Measurements from ENCODE around the gene GSG1L.
"Not testable (repeated sequence)": the region's sequence is repeated elsewhere in the genome, so short reads cannot be mapped to it uniquely, and the experiment has no call there.

The GSG1L gene

DNA sequence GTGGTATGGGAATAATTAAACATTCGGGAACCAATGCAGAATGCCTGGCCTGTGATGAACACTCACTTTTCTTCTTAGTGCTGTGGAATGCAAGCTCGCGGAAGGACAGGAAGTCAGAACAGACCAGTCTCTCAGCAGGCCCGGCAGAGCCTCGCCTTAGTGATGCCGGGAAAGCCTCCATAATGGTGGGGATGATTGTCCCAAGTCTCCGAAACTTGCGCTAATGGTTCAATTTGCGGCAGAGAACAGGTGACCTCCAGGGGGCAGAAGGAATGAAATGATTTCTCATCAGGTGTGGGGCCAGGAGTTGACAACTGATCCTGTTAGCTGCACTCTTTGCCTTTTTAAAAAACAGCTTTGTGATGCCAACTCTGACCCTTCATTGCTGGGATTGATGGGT, 170.6 kb downstream of the GSG1L start:
- TF ChIP-seq PAX5 (IDR thresholded peaks at IDR 0.05; ENCODE audit: insufficient read depth, low read length, severe bottlenecking): no peak
- TF ChIP-seq POLR2AphosphoS5 (IDR thresholded peaks at IDR 0.05; ENCODE audit: low read depth, low read length): no peak
- no peak for TF ChIP-seq POLR2A (IDR thresholded peaks at IDR 0.05; ENCODE audit: low read depth, low read length)
- no peak for TF ChIP-seq POU2F2 (IDR thresholded peaks at IDR 0.05; ENCODE audit: low read depth, low read length)
- no peak for TF ChIP-seq SPI1 (IDR thresholded peaks at IDR 0.05; ENCODE audit: low read depth, low read length)
- TF ChIP-seq TAF1 (IDR thresholded peaks at IDR 0.05; ENCODE audit: low read depth, low read length): no peak
- DNase-seq (ENCODE audit: insufficient read length, low spot score): no peak
- FAIRE-seq: no peak

DNA sequence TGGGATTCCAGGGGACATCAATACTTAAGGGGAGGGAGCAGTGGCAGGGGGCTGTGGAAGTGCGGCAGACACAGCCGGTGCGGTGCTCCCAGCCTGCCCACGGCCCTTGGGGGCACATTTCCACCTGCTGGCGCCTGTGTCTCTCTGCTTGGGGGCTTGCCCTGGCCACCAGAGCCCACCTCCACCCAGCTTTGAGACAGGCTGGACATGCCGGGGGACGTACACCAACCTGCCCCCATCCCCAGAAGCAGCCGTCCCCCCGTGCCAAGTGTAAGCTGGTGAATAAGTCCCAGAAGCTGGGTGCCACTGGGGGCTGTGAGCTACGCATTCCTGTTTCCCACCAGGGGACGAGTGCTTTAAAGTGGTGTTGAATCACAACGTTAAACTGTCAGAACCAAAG, 172.6 kb downstream of the GSG1L start:
- no peak for TF ChIP-seq PAX5 (IDR thresholded peaks at IDR 0.05; ENCODE audit: insufficient read depth, low read length, severe bottlenecking)
- no peak for TF ChIP-seq POLR2AphosphoS5 (IDR thresholded peaks at IDR 0.05; ENCODE audit: low read depth, low read length)
- no peak for TF ChIP-seq POLR2A (IDR thresholded peaks at IDR 0.05; ENCODE audit: low read depth, low read length)
- TF ChIP-seq SPI1 (IDR thresholded peaks at IDR 0.05; ENCODE audit: low read depth, low read length): no peak
- no peak for TF ChIP-seq TAF1 (IDR thresholded peaks at IDR 0.05; ENCODE audit: low read depth, low read length)
- no peak for TF ChIP-seq POU2F2 (IDR thresholded peaks at IDR 0.05; ENCODE audit: low read depth, low read length)
- FAIRE-seq (no peak), DNase-seq (ENCODE audit: insufficient read length, low spot score) (no peak)

DNA sequence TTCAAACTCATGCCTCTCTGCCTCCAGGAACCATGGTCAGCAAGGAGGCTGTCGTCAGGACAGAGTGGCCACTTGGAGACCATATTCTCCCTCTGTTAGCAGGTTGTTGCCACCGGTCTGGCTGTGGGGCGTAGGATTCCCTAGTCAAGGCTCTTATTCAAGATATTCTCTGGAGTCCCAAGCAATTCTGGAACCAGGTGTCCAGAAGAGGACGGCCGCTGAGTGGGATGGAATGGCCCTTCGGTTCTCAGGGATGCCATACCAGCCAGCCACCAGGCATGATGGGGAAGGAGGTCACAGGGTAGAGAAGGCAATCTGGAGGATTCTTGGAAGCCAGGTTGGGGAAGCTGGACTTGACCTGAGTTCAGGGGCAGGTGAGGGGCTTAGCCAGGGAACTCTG, 173.5 kb downstream of the GSG1L start:
- TF ChIP-seq TAF1 (IDR thresholded peaks at IDR 0.05; ENCODE audit: low read depth, low read length) (no peak), POU2F2 (IDR thresholded peaks at IDR 0.05; ENCODE audit: low read depth, low read length) (no peak), PAX5 (IDR thresholded peaks at IDR 0.05; ENCODE audit: insufficient read depth, low read length, severe bottlenecking) (no peak), POLR2AphosphoS5 (IDR thresholded peaks at IDR 0.05; ENCODE audit: low read depth, low read length) (no peak), SPI1 (IDR thresholded peaks at IDR 0.05; ENCODE audit: low read depth, low read length) (no peak), POLR2A (IDR thresholded peaks at IDR 0.05; ENCODE audit: low read depth, low read length) (no peak)
- no peak for DNase-seq (ENCODE audit: insufficient read length, low spot score)
- FAIRE-seq: no peak

DNA sequence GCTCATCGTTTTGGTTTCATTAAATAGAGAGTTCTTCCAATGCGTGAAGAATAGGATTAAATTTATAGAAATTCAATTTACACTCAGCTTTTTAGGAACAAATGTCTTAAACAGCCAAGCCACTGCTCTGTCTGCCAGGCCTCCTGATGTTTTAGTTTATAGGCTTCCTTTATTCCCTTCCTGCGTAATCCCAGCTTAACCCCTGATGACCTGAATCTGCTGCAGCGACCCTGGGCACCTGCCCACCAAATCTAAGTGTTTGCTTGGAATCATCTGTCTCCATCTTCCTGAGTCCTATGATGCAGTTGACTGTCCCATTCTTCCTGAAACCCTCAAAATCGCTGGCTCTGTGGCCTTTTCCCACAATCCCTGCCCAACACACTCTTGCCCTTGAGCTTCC, 179.9 kb downstream of the GSG1L start:
- no peak for FAIRE-seq
- TF ChIP-seq TAF1 (IDR thresholded peaks at IDR 0.05; ENCODE audit: low read depth, low read length) (no peak), PAX5 (IDR thresholded peaks at IDR 0.05; ENCODE audit: insufficient read depth, low read length, severe bottlenecking) (no peak), SPI1 (IDR thresholded peaks at IDR 0.05; ENCODE audit: low read depth, low read length) (no peak), POLR2AphosphoS5 (IDR thresholded peaks at IDR 0.05; ENCODE audit: low read depth, low read length) (no peak), POLR2A (IDR thresholded peaks at IDR 0.05; ENCODE audit: low read depth, low read length) (no peak), POU2F2 (IDR thresholded peaks at IDR 0.05; ENCODE audit: low read depth, low read length) (no peak)
- no peak for DNase-seq (ENCODE audit: insufficient read length, low spot score)

DNA sequence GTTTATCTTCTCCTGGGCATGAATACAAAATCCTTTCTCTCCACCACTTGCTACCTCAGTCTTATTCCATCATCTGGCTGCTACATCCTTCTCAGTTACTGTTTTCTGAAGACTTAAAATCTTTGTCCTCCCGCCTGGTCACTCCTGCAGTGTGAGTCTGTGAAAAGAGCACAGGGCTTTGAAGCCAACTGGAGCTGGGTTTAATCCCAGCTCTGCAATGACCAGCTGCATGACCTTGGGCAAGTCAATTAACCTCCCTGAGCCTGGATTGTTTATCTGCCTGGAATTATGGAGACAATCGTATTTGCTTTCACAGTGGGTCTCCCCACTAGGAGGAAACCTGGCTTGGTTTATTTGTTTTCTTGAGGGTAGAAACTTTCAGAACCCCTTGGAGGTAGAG, 183.2 kb downstream of the GSG1L start:
- TF ChIP-seq POLR2AphosphoS5 (IDR thresholded peaks at IDR 0.05; ENCODE audit: low read depth, low read length) (no peak), POLR2A (IDR thresholded peaks at IDR 0.05; ENCODE audit: low read depth, low read length) (no peak), PAX5 (IDR thresholded peaks at IDR 0.05; ENCODE audit: insufficient read depth, low read length, severe bottlenecking) (no peak), SPI1 (IDR thresholded peaks at IDR 0.05; ENCODE audit: low read depth, low read length) (no peak), TAF1 (IDR thresholded peaks at IDR 0.05; ENCODE audit: low read depth, low read length) (no peak), POU2F2 (IDR thresholded peaks at IDR 0.05; ENCODE audit: low read depth, low read length) (no peak)
- FAIRE-seq (no peak), DNase-seq (ENCODE audit: insufficient read length, low spot score) (no peak)

DNA sequence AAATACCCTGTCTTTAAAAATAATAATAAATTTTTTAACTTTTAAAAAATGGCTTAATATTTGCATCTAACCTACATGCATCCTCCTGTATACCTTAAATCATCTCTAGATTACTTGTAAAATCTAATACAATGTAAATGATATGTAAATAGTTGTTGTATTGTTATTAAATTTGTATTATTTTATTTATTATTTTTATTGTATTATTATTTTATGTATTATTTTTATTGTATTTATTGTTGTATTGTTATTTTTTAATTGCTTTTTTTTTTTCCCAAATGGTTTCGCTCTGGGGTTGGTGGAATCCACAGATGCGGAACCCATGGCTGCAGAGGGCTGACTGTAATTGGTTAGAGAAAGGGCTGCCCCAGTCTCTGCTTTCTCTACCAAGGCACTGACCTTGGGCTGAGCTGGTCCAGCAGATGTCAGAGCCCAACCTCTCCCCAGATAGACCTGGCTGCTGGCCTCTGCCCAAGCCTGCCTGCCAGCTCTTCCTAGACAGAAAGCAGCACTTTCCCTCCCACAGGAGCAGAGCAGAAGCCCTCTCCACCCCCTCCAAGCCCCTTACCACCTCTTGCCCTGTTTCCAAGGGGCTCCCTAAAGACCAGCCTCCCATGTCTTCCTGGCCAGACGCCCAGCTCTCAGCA, 183.8 kb downstream of the GSG1L start:
- TF ChIP-seq TAF1 (IDR thresholded peaks at IDR 0.05; ENCODE audit: low read depth, low read length) (no peak), SPI1 (IDR thresholded peaks at IDR 0.05; ENCODE audit: low read depth, low read length) (no peak), POU2F2 (IDR thresholded peaks at IDR 0.05; ENCODE audit: low read depth, low read length) (no peak), PAX5 (IDR thresholded peaks at IDR 0.05; ENCODE audit: insufficient read depth, low read length, severe bottlenecking) (no peak)
- FAIRE-seq (no peak), DNase-seq (ENCODE audit: insufficient read length, low spot score) (no peak)

DNA sequence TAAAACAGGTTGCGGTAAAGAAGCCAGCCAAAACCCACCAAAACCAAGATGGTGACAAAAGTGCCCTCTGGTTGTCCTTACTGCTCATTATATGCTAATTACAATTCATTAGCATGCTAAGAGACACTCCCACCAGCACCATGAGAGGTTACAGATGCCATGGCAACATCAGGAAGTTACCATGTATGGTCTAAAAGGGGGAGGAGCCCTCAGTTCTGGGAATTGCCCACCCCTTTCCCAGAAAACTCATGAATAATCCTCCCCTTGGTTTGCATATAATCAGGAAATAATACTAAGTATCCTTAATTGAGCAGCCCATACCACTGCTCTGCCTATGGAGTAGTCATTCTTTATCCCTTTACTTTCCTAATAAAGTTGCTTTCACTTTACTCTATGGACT, 190.9 kb downstream of the GSG1L start:
- DNase-seq (ENCODE audit: insufficient read length, low spot score); FAIRE-seq: not testable (repeated sequence)

DNA sequence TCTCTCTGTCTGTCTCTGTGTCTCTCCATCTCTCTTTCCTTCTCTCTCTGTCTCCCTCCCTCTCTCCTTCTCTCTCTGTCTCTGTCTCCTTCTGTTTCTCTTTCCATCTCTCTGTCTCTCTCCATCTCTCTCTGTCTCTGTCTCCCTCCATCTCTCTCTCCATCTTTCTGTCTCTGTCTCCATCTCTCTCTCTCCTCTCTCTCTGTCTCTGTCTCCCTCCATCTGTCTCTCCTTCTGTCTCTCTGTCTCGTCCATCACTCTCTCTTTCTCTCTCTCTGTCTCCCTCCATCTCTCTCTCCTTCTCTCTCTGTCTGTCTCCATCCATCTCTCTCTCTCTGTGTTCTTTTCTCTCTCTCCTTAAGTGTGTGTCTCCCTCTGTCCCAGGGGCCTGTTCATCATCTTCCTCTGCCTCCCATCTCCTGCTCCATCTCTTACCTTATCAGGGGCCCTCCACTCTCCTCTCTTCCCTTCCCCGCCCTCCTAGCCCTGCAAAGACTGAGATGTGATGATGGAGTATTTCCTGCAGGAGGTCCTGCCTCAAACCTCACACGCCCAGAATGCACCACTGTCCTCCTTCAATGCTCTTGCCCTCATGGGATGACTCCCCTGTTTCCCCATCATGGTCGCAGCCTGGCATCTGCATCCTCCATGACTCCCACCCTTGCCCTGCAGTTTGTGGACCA, 193.3 kb downstream of the GSG1L start:
- DNase-seq (ENCODE audit: insufficient read length, low spot score) (no peak), FAIRE-seq (no peak)
- no peak for TF ChIP-seq POLR2AphosphoS5 (IDR thresholded peaks at IDR 0.05; ENCODE audit: low read depth, low read length)
- no peak for TF ChIP-seq PAX5 (IDR thresholded peaks at IDR 0.05; ENCODE audit: insufficient read depth, low read length, severe bottlenecking)
- TF ChIP-seq TAF1 (IDR thresholded peaks at IDR 0.05; ENCODE audit: low read depth, low read length): no peak
- no peak for TF ChIP-seq POU2F2 (IDR thresholded peaks at IDR 0.05; ENCODE audit: low read depth, low read length)
- no peak for TF ChIP-seq SPI1 (IDR thresholded peaks at IDR 0.05; ENCODE audit: low read depth, low read length)
- no peak for TF ChIP-seq POLR2A (IDR thresholded peaks at IDR 0.05; ENCODE audit: low read depth, low read length)

DNA sequence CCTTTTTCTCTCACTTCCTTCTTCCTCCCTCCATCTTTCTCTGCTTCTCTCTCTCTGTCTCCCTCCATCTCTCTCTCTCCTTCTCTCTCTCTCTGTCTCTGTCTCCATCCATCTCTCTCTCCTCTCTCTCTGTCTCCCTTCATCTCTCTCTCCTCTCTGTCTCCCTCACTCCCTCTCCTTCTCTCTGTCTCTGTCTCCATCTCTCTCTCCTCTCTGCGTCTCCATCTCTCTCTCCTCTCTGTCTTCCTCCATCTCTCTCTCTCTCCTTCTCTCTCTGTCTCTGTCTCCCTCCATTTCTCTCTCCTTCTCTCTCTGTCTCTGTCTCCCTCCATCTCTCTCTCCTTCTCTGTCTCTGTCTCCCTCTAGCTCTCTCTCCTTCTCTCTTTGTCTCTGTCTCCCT, 194.1 kb downstream of the GSG1L start:
- TF ChIP-seq TAF1 (IDR thresholded peaks at IDR 0.05; ENCODE audit: low read depth, low read length) (no peak), POLR2A (IDR thresholded peaks at IDR 0.05; ENCODE audit: low read depth, low read length) (no peak), SPI1 (IDR thresholded peaks at IDR 0.05; ENCODE audit: low read depth, low read length) (no peak), POU2F2 (IDR thresholded peaks at IDR 0.05; ENCODE audit: low read depth, low read length) (no peak), POLR2AphosphoS5 (IDR thresholded peaks at IDR 0.05; ENCODE audit: low read depth, low read length) (no peak), PAX5 (IDR thresholded peaks at IDR 0.05; ENCODE audit: insufficient read depth, low read length, severe bottlenecking) (no peak)
- DNase-seq (ENCODE audit: insufficient read length, low spot score) (no peak), FAIRE-seq (no peak)

DNA sequence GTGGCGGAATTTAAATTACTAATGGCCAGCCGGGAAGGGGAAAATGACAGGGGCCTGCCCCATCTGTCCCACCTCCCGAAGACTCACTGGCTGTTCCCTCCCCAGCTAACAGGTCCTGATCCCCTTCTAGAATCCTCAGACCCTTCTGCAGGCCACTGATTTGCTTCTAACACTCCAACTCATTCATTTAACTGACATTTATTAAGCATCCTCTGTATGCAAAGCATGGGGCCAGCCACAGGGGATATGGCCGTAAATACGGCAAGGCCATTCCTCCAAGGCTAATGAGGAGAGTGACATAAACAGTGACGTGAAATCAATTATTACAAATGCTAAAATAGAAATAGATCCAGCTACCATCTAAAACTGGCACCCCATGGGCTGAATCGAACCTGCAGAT, 195.3 kb downstream of the GSG1L start:
- DNase-seq (ENCODE audit: insufficient read length, low spot score): no peak
- no peak for FAIRE-seq
- TF ChIP-seq POLR2A (IDR thresholded peaks at IDR 0.05; ENCODE audit: low read depth, low read length) (no peak), TAF1 (IDR thresholded peaks at IDR 0.05; ENCODE audit: low read depth, low read length) (no peak), POLR2AphosphoS5 (IDR thresholded peaks at IDR 0.05; ENCODE audit: low read depth, low read length) (no peak)
